SK-N-MC (cell line): ENCODE data around the gene IL1RAPL1.

Experiments
- EZH2 ChIP-seq: fragments of 200-600 bp; sonication (generic); IDR thresholded peaks from one replicate; pipeline ENCODE4 v1.6.1; 2017; ENCODE audit warnings: antibody characterized with exemption
- POLR2AphosphoS5 ChIP-seq: IDR thresholded peaks from 2 replicates; pipeline ENCODE4 v1.6.1; 2012; ENCODE audit warnings: mild to moderate bottlenecking, low read depth, low read length, borderline replicate concordance

DNA sequence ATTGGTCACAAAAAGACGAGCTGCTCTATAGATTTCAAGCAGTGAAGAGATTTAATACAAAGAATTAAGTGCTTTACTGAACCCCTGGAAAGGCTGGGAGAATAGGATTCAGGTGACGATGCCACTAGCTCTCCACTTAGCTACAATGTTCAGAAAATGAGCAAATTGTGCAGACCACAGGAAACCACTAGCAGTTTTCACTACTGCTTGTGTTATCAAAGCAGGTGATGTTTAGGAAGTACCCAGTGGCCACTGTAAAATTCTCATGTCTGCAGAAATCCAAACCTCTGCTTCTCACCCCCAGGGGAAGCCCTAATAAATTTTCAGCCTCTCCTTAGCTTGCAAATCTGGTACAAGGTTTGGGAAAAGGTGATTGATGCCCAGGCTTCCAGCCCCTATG lies 165.1 kb downstream of the IL1RAPL1 start:
- no peak for TF ChIP-seq EZH2
- no peak for TF ChIP-seq POLR2AphosphoS5
